Fibroblast of skin of left quadriceps (primary cell): ENCODE data around the gene RFNG.
A peak's percentile ranks its signal among the peaks of the same experiment; 100 is the strongest.

Experiments used
- DNase-seq, 2 experiments: peaks; one replicate each; pipeline ENCODE4 v3.0.0-alpha.2; 2013; ENCODE audit warnings: low read depth in 2 of 2

The RFNG gene

DNA sequence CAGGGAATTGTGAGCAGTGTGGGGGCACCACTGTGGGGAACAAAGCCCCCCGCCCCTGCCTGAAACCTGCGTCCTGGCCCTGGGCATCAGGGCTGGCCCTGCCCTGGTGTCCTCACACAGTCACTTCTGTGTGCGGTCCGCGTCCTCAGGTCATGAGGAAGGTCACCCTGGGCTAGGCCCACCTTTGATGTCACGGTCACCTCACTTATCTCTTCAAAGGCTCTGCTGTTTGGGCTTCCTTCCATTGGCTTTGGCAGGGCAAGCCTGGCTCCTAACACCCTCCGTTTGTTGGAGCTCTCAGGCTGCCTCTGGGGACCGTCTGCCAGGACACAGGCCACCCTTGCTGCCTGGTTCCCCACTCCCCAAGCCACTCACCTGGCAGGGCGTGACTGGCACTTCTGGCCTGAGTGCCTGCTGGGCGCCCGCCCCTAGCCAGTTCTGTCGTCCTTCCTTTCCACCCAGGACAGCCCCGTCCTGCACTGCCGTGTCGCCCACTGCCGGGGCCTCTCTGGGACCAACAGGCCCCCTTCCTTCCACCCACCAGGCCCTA is 37.8 kb downstream of the RFNG start:
- no peak for DNase-seq

DNA sequence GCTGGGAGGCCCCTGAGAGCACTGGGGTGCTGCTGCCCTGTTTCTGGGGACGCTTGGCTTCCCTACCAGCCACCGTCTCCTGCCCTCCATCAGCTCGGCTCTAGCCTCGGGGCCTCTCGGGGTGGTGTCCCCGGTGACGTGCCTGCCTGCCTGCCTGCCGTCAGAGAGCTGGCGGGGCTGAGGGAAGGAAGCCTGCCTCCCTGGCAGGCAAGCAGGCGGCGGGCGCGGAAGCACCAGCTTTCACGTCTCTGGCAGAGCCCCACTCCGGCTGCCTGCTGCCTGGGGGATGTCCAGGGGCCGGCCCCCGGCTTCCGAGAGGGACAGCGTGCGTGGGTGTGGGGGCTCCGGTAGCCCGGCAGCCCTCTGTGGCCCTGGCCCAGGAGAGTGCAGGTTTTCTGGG is 38.3 kb downstream of the RFNG start:
- no peak for DNase-seq

DNA sequence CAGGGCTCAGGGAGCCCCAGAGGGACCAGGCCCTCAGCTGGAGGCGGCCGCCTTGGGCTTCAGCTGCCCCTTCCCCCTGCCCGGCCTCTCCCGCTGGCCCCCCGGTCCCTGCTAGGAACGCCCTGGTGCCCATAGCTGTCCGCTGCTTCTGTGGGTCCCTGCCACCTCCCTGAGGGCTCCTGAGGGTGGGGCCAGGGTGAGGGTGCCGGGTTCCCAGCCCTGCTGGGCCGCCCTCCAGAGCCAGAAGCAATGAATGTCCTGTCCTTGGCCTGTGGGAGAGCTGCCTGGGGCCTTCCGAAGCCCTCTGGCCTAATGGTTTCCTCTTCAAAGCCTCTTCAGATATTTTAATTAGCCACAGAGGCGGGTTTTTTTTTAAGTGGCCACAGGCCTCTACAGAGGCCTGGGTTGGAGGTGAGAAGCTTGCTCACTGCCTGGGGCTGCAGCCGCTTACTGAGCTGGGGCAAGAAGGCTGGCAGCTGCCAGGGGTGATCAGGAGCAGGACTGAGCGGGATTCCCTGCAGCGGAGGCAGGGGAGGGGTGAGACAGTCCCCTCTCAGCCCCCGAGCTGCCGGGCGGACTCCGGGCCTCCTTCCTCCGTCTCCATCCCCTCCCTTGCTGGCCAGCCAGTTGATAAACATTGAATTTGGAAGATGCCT is 38.8 kb downstream of the RFNG start:
- DNase-seq: no peak

DNA sequence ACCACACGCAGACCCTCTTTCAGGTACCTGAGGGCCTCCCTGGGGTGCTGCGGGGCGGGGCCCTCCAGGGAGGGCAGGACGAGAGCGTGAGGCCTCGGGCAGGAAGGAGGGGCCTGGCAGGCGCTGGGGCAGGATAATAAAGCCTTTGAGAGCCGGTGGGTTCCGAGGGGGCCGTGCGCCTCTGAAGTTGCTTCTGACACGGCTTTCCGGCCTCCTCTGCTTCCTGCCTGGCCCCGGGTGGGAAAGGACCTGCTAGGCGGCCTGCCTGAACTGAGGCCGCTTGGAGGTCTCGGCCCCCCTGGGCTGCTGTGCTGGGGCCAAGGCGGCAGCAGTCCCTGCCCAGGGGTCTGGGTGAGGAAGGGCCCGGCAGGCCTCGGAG is 39.4 kb downstream of the RFNG start:
- DNase-seq: no peak

DNA sequence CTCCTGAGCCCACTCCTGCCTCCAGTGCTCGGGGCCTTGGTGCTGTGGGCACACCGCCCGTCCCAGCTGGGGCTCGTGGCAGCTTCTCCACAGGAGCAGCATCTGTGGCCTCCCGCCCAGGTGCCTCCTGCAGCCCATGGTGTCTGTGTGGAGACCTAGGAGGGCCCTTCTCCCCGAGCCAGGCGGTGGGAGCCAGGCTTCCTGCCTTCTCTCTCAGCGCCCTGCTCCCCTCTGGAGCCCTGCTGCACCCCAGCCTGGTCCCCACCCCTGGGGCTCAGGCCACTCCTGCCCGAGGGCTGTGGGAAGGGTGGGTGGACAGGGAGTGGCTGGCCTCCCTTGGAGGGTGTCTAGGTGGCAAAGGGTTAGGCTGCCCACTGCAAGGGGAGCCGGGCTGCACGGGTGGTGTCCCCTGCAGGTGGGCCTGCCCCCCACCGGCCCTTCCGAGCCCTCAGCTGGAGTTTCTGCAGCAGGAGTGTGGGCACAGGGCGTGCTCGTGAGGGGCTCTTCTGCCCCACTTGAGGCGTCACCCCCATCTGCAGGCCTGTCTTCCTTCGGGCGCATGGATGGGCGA is 39.9 kb downstream of the RFNG start:
- DNase-seq: no peak

DNA sequence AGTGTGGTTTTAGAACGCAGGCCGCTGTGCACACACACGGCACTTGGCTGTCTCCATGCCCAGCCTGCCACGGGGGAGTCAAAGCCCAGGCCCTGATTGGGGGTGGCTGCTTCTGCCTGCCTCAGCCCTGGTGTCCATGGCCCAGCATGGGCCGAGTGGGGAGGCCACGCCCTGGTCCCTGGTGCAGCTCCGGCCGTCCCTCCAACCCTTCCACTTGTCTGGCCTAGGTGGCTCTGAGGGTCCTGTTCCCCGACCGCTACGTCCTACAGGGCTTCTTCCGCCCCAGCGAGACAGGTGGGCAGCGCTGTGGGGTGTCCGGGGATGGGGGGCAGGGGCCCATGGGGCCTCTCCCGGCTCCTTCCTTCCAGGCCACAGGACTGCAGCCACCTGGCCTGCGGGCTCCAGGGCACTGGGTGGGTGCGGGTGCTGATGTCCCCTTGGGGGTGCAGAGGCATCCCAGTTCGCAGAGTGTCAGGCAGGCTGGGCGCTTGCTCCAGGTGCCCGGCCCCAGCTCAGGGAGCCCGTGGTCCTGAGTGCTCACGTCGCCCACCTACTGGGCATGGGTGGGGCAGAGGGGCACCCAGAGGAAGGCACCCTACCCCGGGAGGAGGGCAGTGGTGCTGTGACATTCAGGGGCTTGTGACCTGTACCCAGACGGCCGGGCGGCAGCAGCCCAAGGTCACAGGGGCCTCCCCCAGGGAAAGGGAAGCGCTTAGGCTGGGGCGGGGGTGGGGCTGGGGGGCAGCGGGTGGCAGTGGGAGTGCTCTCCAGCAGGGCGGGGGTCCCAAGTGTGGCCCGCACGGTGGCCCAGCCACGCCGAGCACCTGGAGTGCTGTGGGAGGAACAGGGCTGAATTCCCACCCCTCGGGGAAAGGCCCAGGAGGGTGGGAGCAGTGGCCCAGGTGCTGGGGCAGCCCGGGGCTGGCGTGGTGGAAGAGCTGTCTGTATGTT is 40.8 kb downstream of the RFNG start:
- no peak for DNase-seq

DNA sequence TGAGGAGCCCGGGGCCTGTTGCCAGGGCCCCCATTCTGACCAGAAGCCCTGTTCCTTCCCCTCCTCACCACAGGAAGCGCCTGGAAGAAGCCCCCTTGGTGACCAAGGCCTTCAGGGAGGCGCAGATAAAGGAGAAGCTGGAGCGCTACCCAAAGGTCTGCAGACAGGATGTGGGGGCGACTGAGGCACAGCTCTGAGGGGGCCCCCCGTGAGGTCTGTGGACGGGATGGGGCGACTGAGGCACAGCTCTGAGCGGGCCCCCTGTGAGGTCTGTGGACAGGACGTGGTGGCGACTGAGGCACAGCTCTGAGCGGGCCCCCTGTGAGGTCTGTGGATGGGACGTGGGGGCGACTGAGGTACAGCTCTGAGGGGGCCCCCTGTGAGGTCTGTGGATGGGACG is 42.2 kb downstream of the RFNG start:
- no peak for DNase-seq

DNA sequence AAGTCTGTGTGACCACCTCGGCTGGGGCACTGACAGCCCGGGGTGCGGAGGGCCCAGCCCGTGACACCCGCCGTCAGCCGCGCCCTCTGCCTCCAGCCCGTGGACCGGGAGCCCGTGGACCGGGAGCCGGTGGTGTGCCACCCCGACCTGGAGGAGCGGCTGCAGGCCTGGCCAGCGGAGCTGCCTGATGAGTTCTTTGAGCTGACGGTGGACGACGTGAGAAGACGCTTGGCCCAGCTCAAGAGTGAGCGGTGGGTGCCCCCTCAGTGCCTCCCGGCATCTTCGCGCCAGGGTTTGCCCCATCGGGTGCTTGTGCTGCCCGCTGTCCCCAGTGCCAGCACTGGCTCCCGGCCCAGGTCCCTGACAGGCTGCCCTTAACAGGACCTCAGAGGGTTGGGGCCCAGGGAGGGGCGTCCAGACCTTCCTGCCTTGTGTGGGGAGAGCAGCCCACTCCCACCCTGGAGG is 42.6 kb downstream of the RFNG start:
- no peak for DNase-seq

DNA sequence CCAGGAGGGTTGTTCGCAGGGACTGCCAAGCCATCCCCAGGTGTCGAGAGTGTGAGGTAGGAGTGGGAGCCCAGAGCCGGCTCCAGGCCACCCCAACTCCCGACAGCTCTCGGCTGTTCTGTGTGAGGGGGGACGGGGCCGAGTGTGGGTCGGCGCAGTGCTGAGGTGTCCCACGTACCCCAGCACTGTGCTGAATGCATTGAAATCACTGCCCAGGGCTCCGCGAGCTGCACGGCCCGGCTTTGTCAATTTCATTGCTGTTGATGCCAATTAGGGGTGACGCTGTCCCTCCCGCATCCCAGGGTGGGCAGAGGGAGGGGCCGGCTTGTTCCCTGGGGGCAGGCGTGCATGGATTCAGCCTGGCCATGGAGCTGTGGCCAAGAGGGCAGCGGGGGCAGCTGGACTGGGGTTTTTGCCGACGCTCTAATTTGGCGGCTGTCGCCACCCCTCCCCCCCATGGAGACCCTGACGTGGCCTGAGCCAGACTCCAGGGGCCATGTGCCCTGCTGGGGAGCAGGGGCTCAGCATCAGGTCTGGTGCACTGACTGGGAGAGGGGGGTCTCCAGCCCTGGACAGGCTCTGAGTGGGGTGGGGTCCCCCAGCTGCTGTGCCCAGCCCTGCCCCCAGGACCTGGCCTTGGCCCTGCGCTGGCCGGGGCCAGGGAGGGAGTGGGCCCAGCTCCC is 43.2 kb downstream of the RFNG start:
- DNase-seq: no peak

DNA sequence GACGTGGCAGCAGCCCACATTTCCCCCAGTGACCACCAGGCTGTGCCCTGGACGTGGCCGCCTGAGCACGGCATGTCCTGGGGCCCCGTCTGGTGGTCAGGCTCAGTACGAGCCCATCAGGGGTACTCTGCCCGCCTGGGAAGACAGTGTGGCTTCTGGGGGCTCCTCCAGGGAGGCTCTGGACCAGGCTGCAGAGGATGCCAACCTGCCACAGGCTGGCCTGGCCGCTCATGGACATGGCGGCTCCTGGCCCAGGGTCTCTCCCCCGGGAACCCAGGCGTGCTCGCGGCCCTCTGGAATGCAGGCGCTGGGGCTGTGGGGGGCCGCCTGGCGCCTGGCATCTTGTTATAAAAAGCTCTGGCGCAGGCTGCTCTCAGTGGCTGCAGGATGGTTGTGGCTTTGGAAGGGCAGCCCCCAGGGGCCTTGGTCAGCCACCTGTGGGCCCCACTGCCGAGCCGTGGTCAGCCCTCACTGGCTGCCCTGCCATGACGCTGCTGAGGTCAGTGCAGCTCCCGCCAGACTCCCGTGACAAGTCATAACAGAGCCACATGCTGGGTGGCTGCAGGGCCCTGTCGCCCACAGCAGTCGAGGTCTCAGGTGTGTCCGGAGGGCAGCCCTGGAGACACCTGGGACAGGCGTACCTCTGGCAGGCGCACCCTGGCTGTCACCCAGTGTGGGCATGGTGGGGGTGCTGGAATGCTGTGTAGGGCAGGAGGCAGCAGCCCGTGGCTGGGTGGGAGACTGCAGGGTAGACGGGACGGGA is 43.9 kb downstream of the RFNG start:
- no peak for DNase-seq

DNA sequence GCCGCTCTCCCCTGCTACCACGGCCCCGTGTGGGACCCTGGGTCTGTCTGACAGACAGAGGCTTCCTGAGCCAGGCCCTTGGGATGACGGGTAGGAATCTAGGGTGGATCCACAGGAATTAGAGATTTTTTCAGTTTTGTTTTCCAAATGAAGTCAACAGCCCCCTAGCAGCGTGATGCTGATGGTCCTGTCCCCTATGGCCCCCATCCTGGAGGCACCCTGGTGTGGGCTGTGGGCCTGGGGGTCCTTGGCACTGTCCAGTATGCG is 44.5 kb downstream of the RFNG start:
- DNase-seq: no peak

DNA sequence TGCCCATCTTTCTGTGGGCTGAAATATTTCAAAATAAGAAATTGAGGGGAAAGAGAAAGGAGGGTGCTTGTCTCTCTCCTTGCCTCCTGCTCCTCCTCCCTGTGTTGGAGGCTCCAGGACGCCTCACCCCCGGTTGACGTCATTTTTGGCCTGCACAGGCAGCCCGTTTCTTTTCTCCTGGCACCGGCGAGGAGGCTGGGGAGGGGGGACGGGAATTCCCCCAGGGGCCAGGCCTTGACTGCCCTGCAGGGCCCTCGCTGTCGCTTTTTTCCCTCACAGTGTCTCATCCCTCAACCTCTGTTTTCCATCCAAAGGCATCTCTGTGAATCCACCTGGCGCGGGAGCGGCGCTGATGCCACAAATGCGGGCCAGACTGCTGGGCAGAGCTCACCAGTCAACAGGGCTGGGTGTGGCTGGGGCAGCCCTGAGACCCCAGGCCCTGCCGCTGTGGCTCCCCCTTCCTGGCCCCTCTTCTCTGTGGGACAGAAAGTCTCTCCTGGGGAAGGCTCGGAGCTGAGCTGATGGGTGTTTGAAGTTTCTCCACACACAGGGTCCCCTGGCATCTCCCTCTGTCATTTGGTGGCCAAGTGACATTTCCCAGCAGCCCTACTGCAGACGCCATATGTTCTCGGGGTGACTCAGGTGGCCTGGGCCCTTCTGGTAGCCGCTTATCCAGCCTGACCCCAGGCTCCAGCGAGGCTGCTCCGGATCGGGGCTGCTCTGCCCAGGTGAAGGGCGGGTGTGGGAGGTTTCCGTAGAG is 45.0 kb downstream of the RFNG start:
- no peak for DNase-seq

DNA sequence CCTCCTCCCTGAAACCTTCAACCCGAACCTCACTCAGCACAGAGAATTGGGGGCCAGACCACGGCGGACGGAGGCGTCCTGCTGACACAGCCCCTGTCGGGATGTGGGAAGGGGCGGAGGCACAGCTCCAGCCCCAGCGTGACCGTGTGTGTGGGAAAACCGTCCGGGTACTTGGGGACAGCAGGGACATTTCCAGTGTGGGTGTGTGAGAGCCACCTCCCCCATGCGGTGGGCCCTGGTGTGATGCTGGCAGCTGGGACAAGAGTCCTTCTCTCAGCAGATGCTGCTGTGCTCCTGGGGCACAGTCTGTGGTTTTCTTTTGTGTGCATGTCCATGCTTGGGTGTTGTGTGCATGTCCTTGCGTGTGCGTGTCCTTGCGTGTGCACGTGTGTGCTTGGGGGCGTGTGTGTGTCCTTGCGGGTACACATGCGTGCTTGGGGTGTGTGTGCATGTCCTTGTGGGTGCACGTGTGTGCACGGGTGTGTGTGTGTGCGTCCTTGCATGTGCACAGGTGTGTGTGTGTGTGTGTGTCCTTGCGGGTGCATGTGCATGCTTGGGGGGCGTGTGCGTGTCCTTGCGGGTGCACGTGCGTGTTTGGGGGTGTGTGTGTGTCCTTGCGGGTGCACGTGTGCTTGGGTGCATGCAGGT is 45.8 kb downstream of the RFNG start:
- no peak for DNase-seq

DNA sequence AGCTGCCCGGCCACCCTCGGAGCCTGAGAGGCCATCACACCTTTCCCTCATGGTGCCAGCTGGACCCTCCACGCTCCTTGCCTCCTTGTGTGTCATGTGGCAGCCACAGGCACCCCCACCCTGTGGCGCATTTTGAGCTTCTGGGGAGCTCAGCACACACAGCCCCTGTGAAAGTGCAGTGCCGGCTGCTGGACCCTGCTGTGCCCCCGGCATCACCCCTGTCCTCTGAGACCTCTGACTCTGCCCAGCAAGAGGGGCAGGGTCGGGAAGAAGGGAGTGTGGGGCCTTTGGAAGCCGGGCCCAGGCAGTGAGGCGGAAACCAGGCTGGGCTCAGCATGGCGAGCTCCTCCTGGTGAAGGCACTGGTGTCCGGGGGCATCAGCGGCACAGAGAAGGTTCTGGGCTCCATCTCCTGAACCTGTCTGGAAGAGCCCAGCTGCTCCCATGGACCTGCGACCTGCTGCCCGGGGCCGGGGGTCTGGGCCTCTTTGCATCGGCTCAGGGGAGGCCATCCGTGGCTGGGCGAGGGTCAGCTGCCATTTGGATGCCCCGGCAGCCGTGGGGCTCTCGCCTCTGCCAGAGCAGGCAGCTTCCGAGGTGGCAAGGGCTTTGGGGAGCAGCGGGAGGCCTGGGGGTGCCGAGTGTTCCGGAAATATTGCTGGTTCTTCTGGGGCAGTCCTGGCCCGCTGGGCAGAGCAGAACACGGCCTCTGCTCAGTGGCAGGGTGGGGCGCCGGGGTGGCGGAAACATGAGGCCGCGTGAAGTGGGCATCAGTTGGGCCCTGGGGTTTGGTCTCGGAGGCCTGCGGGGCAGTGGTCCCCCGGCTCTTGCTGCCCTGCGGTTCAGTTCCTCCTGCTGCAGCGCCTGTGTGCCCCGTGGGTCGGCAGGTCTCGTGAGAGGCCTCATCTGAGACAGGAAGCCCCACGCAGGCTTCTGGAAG is 46.8 kb downstream of the RFNG start:
- no peak for DNase-seq

DNA sequence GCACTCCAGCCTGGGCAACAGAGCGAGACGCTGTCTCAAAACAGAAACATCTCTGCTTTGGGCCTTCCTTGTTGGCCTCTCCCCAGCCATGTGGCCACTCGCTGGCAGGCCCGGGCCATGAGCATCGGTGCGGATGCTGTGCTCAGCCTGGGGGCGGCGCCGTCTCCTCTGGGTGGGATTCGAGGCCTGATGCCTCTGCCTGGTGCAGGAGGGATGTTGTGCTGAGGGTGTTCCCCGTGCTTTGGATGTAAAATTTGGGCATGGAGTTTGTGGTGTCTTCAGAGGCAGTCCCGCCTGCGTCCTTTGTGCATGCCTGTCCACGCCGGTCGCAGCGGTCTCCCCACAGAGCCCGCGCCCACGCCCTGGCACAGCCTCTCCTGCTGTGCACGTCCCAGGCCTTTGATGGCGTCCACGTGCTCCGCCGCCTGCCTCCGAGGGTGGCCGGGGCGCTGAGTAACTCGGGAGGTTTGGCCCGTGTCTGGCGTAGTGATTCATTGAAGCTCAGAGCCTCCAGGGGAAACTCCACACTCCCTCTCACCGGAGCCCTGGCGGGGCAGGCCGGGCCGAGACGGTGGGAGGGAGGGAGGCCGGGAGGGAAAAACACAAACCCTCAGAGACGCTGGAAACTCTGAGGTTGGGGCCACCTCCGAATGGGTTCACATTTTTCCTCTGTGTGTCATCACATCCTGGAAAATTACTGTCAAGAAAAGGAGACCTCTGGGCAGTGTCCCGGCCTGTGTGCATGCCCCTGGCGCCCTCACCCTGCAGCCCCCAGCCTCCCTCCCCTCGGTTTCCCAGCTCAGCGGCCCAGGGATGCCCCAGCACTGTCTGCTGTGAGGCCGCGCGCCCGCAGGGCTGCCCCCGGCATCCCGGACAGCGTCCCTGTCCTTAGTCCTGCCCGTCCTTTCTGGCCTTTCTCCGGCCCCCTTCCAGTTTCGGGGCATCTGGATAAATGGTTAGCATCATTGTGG is 47.9 kb downstream of the RFNG start:
- peak; percentile 89 for DNase-seq

DNA sequence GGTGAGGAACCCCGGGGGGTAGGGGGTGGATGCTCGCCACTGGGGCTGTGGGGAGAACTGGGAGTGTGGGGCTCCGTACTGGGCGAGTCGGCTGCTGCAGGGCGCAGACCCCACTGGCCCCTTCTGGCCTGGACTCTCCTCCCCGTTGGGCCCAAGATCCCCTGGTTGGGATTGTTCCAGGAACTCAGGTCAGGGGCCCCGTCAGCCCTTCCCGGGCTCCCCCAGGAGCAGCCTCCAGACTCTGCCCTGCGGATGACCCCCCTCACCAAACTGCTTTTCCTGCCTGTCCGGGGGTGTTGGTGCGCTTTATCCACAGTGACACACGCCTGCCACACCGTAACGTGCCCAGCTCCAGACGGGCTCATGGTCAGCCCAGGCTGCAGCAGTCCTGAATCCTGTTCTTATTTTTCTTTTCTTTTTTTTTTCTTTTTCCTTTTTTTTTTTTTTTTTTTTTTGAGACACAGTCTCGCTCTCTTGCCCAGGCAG is 50.0 kb downstream of the RFNG start:
- no peak for DNase-seq

DNA sequence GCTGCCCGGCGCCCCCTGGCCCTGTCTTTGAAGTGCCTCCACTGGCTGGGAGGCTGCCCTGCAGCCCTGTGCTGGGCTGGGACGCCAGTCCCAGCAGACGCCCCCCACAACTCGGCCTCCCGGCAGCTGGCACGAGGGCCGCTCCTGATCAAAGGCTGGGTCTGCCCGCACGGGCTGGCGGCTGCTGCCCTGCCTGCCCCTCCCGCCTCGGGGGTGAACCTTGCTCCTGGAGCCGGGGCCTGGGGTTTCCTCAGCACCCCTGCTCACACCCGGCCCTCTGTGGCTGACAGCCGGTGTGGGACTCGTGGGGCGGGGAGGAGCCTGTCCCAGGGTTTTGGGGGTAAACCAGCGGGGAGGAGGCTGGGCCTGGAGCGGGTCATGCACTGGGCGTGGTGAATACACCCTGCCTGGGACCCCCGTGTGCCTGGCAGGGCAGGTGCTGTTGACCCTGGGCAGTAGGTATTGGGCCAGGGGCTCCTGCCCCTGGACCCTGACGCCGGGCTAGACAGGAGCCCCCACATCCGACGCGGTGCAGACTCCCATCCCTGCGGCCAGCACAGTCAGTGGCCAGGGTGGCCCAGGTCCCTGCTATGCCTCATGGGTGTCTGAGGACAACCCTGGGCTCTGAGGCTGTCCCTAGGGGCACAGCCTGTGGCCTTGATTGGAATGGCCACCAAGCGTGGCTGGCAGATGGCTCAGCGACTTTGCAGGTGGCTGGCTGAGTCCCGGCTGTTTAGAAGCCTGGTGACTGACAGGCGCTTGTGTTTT is 50.6 kb downstream of the RFNG start:
- no peak for DNase-seq
